ENCODE data around the gene ZNF839. TPM values are rescaled to one million over a fixed set of nuclear protein-coding genes. Genes with fewer than 3 reads are reported as not detected.
"Not testable (repeated sequence)": the region's sequence is repeated elsewhere in the genome, so short reads cannot be mapped to it uniquely, and the experiment has no call there.

Gene ZNF839
- total RNA-seq, 2 experiments from 2014 or later: 10.2 to 10.6 TPM

GRCh38 chr14:102316743-102317563, 2.6 kb upstream of the ZNF839 start:
- Mint-ChIP-seq H3K36me3 (ENCODE audit: low read depth) (no peaks in the 10 kb centered on the region), H3K9me3 (no peaks in the 10 kb centered on the region), H3K4me3 (peak overlapping the region; percentile 95), H3K27me3 (ENCODE audit: low read depth) (no peaks in the 10 kb centered on the region), H3K4me1 (ENCODE audit: low read depth) (peaks cover 56% of the 10 kb centered on the region), H3K27ac (peak overlapping the region; percentile 98)
- intact Hi-C loops (cut with micrococcal nuclease): loop anchor here (1.0 to 5.0 kb wide), 6 partner anchors 230 to 555 kb away; partner anchors contain the start of genes DYNC1H1, HSP90AA1 and PPP2R5C
- CTCF ChIA-PET: interaction anchor here (0.6 to 2.8 kb wide), 15 partner anchors 11 to 1307 kb away, joined by 3 to 16 read pairs (median 4); partner anchors contain the start of genes CINP, MOK and TECPR2
- peak; percentile 95 for DNase-seq

DNA sequence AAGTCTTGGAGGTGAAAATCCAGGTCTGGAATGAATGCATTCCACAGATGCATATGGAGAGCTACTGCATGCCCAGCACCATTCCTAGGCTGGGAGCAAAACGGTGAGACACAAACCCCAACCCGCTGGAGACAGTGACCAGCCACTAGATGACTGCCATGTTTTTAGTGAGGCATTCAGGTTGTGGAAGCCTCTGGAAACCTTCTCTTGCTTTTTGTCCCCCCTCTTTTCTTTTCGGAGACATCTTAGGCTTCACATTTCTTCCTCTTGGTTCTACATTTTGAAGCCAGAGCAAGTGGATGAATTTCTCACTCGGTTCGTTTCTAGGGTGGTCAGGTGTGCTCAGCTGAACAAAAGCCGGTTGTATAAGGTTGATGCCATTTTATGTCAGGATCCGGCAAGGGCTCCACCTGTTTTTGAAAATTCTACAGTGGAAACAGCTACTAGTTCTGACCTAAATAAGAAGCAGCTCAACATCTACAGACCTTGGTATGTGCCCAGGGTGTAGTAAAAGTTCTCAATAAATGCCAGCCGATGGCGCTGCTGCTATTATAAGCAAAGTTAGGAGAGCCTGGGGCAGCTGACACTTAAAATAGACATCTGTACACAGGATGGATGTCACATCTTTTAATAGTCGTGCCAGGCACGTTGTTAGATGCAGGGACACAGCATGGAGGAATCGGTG, 1.8 kb upstream of the ZNF839 start:
- intact Hi-C loops (cut with micrococcal nuclease): loop anchor here (1.0 to 5.0 kb wide), 8 partner anchors 121 to 555 kb away; partner anchors contain the start of genes ANKRD9, PPP2R5C and RCOR1
- DNase-seq: peak; percentile 81
- CTCF ChIA-PET: interaction anchor here (0.5 to 2.8 kb wide), 11 partner anchors 12 to 221 kb away, joined by 3 to 16 read pairs (median 4); partner anchors contain the start of genes CINP, MOK and TECPR2
- no peaks in the 10 kb centered on the region for H3K36me3 Mint-ChIP-seq (ENCODE audit: low read depth)
- peak overlapping the region; percentile 98 for H3K27ac Mint-ChIP-seq
- peak overlapping the region; percentile 95 for H3K4me3 Mint-ChIP-seq
- no peaks in the 10 kb centered on the region for H3K9me3 Mint-ChIP-seq
- H3K27me3 Mint-ChIP-seq (ENCODE audit: low read depth): no peaks in the 10 kb centered on the region
- H3K4me1 Mint-ChIP-seq (ENCODE audit: low read depth): peaks cover 61% of the 10 kb centered on the region

- Mint-ChIP-seq H3K27ac (peak overlapping the region; percentile 98), H3K9me3 (no peaks in the 10 kb centered on the region), H3K4me1 (ENCODE audit: low read depth) (peaks cover 61% of the 10 kb centered on the region), H3K4me3 (peak overlapping the region; percentile 95), H3K36me3 (ENCODE audit: low read depth) (peaks cover 2% of the 10 kb centered on the region), H3K27me3 (ENCODE audit: low read depth) (no peaks in the 10 kb centered on the region)
- intact Hi-C loops (cut with micrococcal nuclease): loop anchor here (1.0 to 5.0 kb wide), 9 partner anchors 43 to 557 kb away; partner anchors contain the start of genes ANKRD9, CINP, PPP2R5C and RCOR1
- CTCF ChIA-PET: interaction anchor here (0.5 to 2.8 kb wide), 8 partner anchors 13 to 358 kb away, joined by 3 to 16 read pairs (median 3); partner anchors contain the start of gene MOK
- peak; percentile 32 for DNase-seq
Observed at GRCh38 chr14:102318781-102319276, 717 bp upstream of the ZNF839 start.

GRCh38 chr14:102320033-102320660, 601 bp downstream of the ZNF839 start:
- intact Hi-C loops (cut with micrococcal nuclease): no loop called here
- no peaks in the 10 kb centered on the region for H3K9me3 Mint-ChIP-seq
- H3K27ac Mint-ChIP-seq: peak overlapping the region; percentile 81
- no peaks in the 10 kb centered on the region for H3K27me3 Mint-ChIP-seq (ENCODE audit: low read depth)
- H3K36me3 Mint-ChIP-seq (ENCODE audit: low read depth): peaks cover 2% of the 10 kb centered on the region
- CTCF ChIA-PET: interaction anchor here (0.6 to 1.4 kb wide), 8 partner anchors 15 to 359 kb away, joined by 3 to 4 read pairs (median 3); no protein-coding TSS in a partner anchor
- DNase-seq: peak; percentile 31
- H3K4me1 Mint-ChIP-seq (ENCODE audit: low read depth): peaks cover 49% of the 10 kb centered on the region
- peak overlapping the region; percentile 88 for H3K4me3 Mint-ChIP-seq

GRCh38 chr14:102320671-102321455, 1.3 kb downstream of the ZNF839 start:
- Mint-ChIP-seq H3K4me1 (ENCODE audit: low read depth) (peaks cover 47% of the 10 kb centered on the region), H3K27ac (peak overlapping the region; percentile 81), H3K4me3 (peak overlapping the region; percentile 88), H3K27me3 (ENCODE audit: low read depth) (no peaks in the 10 kb centered on the region), H3K36me3 (ENCODE audit: low read depth) (peaks cover 2% of the 10 kb centered on the region), H3K9me3 (no peaks in the 10 kb centered on the region)
- intact Hi-C loops (cut with micrococcal nuclease): no loop called here
- no peak for DNase-seq
- CTCF ChIA-PET: interaction anchor here (0.6 to 1.4 kb wide), 6 partner anchors 14 to 273 kb away, joined by 3 to 4 read pairs (median 3); no protein-coding TSS in a partner anchor

- Mint-ChIP-seq H3K4me3 (no peak overlapping the region), H3K9me3 (no peaks in the 10 kb centered on the region), H3K27ac (no peak overlapping the region), H3K27me3 (ENCODE audit: low read depth) (no peaks in the 10 kb centered on the region), H3K36me3 (ENCODE audit: low read depth) (peaks cover 2% of the 10 kb centered on the region), H3K4me1 (ENCODE audit: low read depth) (peaks cover 46% of the 10 kb centered on the region)
- no peak for DNase-seq
- intact Hi-C loops (cut with micrococcal nuclease): no loop called here
- CTCF ChIA-PET: interaction anchor here (0.6 to 1.5 kb wide), 5 partner anchors 14 to 216 kb away, joined by 3 to 4 read pairs (median 3); no protein-coding TSS in a partner anchor
Observed at GRCh38 chr14:102321456-102322422, 2.2 kb downstream of the ZNF839 start.

- Mint-ChIP-seq H3K4me1 (ENCODE audit: low read depth) (peaks cover 36% of the 10 kb centered on the region), H3K27ac (no peak overlapping the region), H3K4me3 (no peak overlapping the region), H3K9me3 (no peaks in the 10 kb centered on the region), H3K27me3 (ENCODE audit: low read depth) (no peaks in the 10 kb centered on the region), H3K36me3 (ENCODE audit: low read depth) (peaks cover 2% of the 10 kb centered on the region)
- CTCF ChIA-PET: interaction anchor here (0.8 to 1.5 kb wide), 3 partner anchors 13 to 200 kb away, joined by 3 to 4 read pairs (median 4); no protein-coding TSS in a partner anchor
- peak; percentile 52 for DNase-seq
- intact Hi-C loops (cut with micrococcal nuclease): no loop called here
Observed at GRCh38 chr14:102323102-102323501, 3.6 kb downstream of the ZNF839 start.

DNA sequence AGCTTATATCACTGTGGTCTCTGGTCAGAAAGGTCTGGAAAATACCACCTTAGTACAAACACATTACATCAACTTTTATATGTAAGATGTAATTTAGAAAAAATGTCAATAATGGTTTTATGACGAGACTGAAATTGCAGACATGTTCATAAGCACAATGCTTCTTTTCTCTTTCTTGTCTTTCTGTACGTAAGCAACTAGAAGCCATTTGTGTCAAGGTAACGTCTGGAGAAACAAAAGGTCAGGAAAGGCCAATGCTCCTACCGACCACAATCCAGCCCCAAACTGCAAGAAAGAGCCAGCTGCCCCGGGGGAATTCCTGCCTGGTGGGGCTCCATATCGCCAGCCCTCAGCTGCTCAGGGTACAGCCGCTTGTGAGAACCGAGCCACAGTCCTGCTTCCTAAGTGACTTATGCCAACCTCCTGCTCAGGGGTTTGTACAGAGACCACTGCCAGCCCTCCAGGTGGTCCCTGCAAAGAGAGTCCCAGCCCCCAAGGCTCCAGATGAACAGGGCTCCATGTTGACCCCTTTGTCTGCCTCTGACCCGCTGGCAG, 6.3 kb downstream of the ZNF839 start:
- CTCF ChIA-PET: no interaction called here
- peaks cover 2% of the 10 kb centered on the region for H3K36me3 Mint-ChIP-seq (ENCODE audit: low read depth)
- DNase-seq: no peak
- intact Hi-C loops (cut with micrococcal nuclease): no loop called here
- H3K27ac Mint-ChIP-seq: no peak overlapping the region
- peaks cover 21% of the 10 kb centered on the region for H3K4me1 Mint-ChIP-seq (ENCODE audit: low read depth)
- H3K9me3 Mint-ChIP-seq: no peaks in the 10 kb centered on the region
- H3K27me3 Mint-ChIP-seq (ENCODE audit: low read depth): no peaks in the 10 kb centered on the region
- no peak overlapping the region for H3K4me3 Mint-ChIP-seq

- H3K27ac Mint-ChIP-seq: no peak overlapping the region
- H3K9me3 Mint-ChIP-seq: no peaks in the 10 kb centered on the region
- H3K27me3 Mint-ChIP-seq (ENCODE audit: low read depth): no peaks in the 10 kb centered on the region
- no peak for DNase-seq
- intact Hi-C loops (cut with micrococcal nuclease): no loop called here
- H3K36me3 Mint-ChIP-seq (ENCODE audit: low read depth): peaks cover 4% of the 10 kb centered on the region
- H3K4me1 Mint-ChIP-seq (ENCODE audit: low read depth): peaks cover 15% of the 10 kb centered on the region
- CTCF ChIA-PET: no interaction called here
- no peak overlapping the region for H3K4me3 Mint-ChIP-seq
Observed at GRCh38 chr14:102326583-102326982, 7.0 kb downstream of the ZNF839 start.

DNA sequence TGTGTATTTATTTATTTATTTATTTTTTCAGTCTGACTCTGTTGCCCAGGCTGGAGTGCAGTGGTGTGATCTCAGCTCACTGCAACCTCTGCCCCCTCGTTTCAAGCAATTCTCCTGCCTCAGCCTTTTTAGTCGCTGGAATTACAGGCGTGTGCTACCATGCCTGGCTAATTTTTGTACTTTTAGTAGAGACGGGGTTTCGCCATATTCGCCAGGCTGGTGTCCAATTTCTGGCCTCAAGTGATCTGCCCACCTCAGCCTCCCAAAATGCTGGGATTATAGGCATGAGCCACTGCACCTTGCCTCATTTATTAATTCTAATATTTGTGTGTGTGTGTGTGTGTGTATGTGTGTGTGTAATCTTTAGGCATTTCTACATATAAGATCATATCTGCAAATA, 9.8 kb downstream of the ZNF839 start:
- H3K4me3 Mint-ChIP-seq; H3K9me3 Mint-ChIP-seq; H3K27me3 Mint-ChIP-seq (ENCODE audit: low read depth); H3K4me1 Mint-ChIP-seq (ENCODE audit: low read depth); DNase-seq; H3K36me3 Mint-ChIP-seq (ENCODE audit: low read depth); H3K27ac Mint-ChIP-seq; intact Hi-C loops (cut with micrococcal nuclease); CTCF ChIA-PET: not testable (repeated sequence)

Measured in activated naive CD4-positive, alpha-beta T cell treated with anti-CD3 and anti-CD28 coated beads for 36 hours (primary cell).